ENCODE results near the gene NACA. TPM values are rescaled to one million over a fixed set of nuclear protein-coding genes. Genes with fewer than 3 reads are reported as not detected.

Gene NACA
- total RNA-seq, 1 donor from 2014 or later, result 2,450 TPM

GRCh38 chr12:56688129-56688845 lies 36.8 kb downstream of the NACA start, which contains the start of gene PTGES3:
PTGES3 (minus strand) TSS chr12:56688284; CDS start chr12:56687999, 285 bp downstream.
- Histone ChIP-seq H3F3A (ENCODE audit: low read depth) (peaks cover 36% of the 10 kb centered on the region), H3K4me3 (peak within 1 kb of the TSS; percentile 95), H3K9me3 (ENCODE audit: low read depth) (no peaks in the 10 kb centered on the region), H3K4me2 (peak within 1 kb of the TSS; percentile 95), H4K20me1 (ENCODE audit: low read depth) (peaks cover 37% of the 10 kb centered on the region), H3K36me3 (peaks cover 13% of the 10 kb centered on the region), H3K4me1 (peaks cover 8% of the 10 kb centered on the region), H3K27ac (peak within 1 kb of the TSS; percentile 99), H3K79me2 (ENCODE audit: low read depth) (peaks cover 46% of the 10 kb centered on the region), H3K27me3 (no peaks in the 10 kb centered on the region), H3K9ac (peak within 1 kb of the TSS; percentile 87), H2AFZ (replicated peaks) (no peak within 1 kb of the TSS)
- H3K27me3 Mint-ChIP-seq (ENCODE audit: insufficient read depth, low read depth), result peaks cover 5% of the 10 kb centered on the region
- peak within 1 kb of the TSS; percentile 100 for H3K4me3 Mint-ChIP-seq
- no peak for TF ChIP-seq EZH2phosphoT487 (IDR thresholded peaks at IDR 0.05)
- TF ChIP-seq EZH2 (IDR thresholded peaks at IDR 0.05), result no peak
- TF ChIP-seq CTCF (IDR thresholded peaks at IDR 0.05), result no peak
- peaks cover 3% of the 10 kb centered on the region for H3K9me3 Mint-ChIP-seq
- peaks cover 31% of the 10 kb centered on the region for H3K4me1 Mint-ChIP-seq
- H3K27ac Mint-ChIP-seq, result peak within 1 kb of the TSS; percentile 100
- H3K36me3 Mint-ChIP-seq, result peaks cover 19% of the 10 kb centered on the region
- DNase-seq (ENCODE audit: low spot score), result peak; percentile 99

- Histone ChIP-seq H3K36me3 (peaks cover 13% of the 10 kb centered on the region), H2AFZ (replicated peaks) (no peak overlapping the region), H3K27ac (peak overlapping the region; percentile 99), H3K9ac (peak overlapping the region; percentile 87), H3K4me3 (peak overlapping the region; percentile 95), H4K20me1 (ENCODE audit: low read depth) (peaks cover 44% of the 10 kb centered on the region), H3K4me1 (peaks cover 8% of the 10 kb centered on the region), H3K4me2 (peak overlapping the region; percentile 95), H3K79me2 (ENCODE audit: low read depth) (peaks cover 55% of the 10 kb centered on the region), H3K27me3 (no peaks in the 10 kb centered on the region), H3K9me3 (ENCODE audit: low read depth) (no peaks in the 10 kb centered on the region), H3F3A (ENCODE audit: low read depth) (peaks cover 39% of the 10 kb centered on the region)
- Mint-ChIP-seq H3K4me3 (peak overlapping the region; percentile 100), H3K27me3 (ENCODE audit: insufficient read depth, low read depth) (peaks cover 7% of the 10 kb centered on the region), H3K4me1 (peaks cover 31% of the 10 kb centered on the region), H3K36me3 (peaks cover 19% of the 10 kb centered on the region), H3K27ac (peak overlapping the region; percentile 99), H3K9me3 (peaks cover 3% of the 10 kb centered on the region)
- TF ChIP-seq EZH2 (IDR thresholded peaks at IDR 0.05) (no peak), CTCF (IDR thresholded peaks at IDR 0.05) (no peak), EZH2phosphoT487 (IDR thresholded peaks at IDR 0.05) (no peak)
- DNase-seq (ENCODE audit: low spot score), result peak; percentile 48
Measured at GRCh38 chr12:56687223-56688128, 37.6 kb downstream of the NACA start.

DNA sequence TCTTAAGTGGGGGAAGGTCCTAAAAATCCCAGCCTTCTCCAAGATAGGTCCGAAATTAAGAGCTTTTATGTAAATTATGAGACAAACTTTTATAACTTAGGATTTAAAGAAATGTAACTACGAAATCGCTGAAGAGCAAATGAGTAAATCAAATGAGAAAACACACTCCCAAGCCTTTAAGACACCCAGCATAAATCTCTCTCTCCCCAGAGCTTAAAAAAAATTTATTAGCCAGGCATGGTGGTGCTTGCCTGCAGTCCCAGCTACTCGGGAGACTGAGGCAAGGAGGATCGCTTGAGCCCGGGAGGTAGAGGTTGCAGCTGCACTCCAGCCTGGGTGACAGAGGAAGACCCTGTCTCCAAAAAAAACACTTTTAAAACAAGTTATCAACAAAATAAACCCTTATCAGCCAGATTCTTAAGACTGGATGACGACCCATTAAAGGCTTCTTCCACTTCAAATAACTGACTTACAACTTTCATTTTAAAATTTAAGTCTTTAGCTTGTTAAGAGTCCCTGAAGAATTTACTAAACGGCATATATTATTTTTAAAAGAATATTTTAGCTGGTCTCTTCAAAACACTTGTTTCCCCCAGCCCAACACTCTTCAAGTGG lies 40.2 kb downstream of the NACA start:
- Mint-ChIP-seq H3K36me3 (peaks cover 26% of the 10 kb centered on the region), H3K9me3 (peaks cover 3% of the 10 kb centered on the region), H3K27ac (no peak overlapping the region), H3K4me1 (peaks cover 31% of the 10 kb centered on the region), H3K27me3 (ENCODE audit: insufficient read depth, low read depth) (peaks cover 7% of the 10 kb centered on the region), H3K4me3 (peak overlapping the region; percentile 72)
- peak overlapping the region; percentile 95 for H3K4me2 ChIP-seq
- DNase-seq (ENCODE audit: low spot score), result no peak
- TF ChIP-seq CTCF (IDR thresholded peaks at IDR 0.05) (no peak), EZH2 (IDR thresholded peaks at IDR 0.05) (no peak), EZH2phosphoT487 (IDR thresholded peaks at IDR 0.05) (no peak)
- H3K9ac ChIP-seq, result no peak overlapping the region
- no peak overlapping the region for H2AFZ ChIP-seq (replicated peaks)
- H3K9me3 ChIP-seq (ENCODE audit: low read depth), result no peaks in the 10 kb centered on the region
- H3K27me3 ChIP-seq, result no peaks in the 10 kb centered on the region
- H3K4me1 ChIP-seq, result peaks cover 8% of the 10 kb centered on the region
- peaks cover 13% of the 10 kb centered on the region for H3K36me3 ChIP-seq
- H4K20me1 ChIP-seq (ENCODE audit: low read depth), result peaks cover 69% of the 10 kb centered on the region
- H3F3A ChIP-seq (ENCODE audit: low read depth), result peaks cover 44% of the 10 kb centered on the region
- peak overlapping the region; percentile 95 for H3K4me3 ChIP-seq
- H3K27ac ChIP-seq, result no peak overlapping the region
- H3K79me2 ChIP-seq (ENCODE audit: low read depth), result peaks cover 81% of the 10 kb centered on the region

Data from neural progenitor cell (in vitro differentiated cells).